A673 (cell line): Measurements from ENCODE around the gene PARP6. TPM values are rescaled to one million over a fixed set of nuclear protein-coding genes. Genes with fewer than 3 reads are reported as not detected.

Experiments
- BruUV-seq: library from RNA; stranded (reverse); fragments of 400-500 nt; replicated peaks from 2 replicates; lab custom pipeline; 2021; lab: Mats Ljungman, UMichigan
- CTCF ChIA-PET: fragments of 300-600 bp; sonication (Branson Sonifier 250); formaldehyde crosslinking; loops from one replicate; lab custom pipeline; 2022; ENCODE audit warnings: antibody characterized with exemption; lab: Charles Lee
- POLR2A ChIA-PET: fragments of 300-600 bp; sonication (Branson Sonifier 250); formaldehyde crosslinking; loops from one replicate; lab custom pipeline; 2022; ENCODE audit warnings: antibody characterized with exemption; ENCODE audit not compliant: low non-redundant PET; lab: Charles Lee
- DNase-seq: peaks from one replicate; pipeline ENCODE4 v3.0.0-alpha.2; 2015; ENCODE audit warnings: low spot score
- H3K27ac ChIP-seq: fragments of 200-600 bp; sonication (generic); 2 replicates; pipeline ENCODE4 v1.5.1; 2016; ENCODE audit warnings: mixed run types, low read depth, mild to moderate bottlenecking, mixed read lengths, antibody characterized with exemption, low read length; ENCODE audit not compliant: poor library complexity, severe bottlenecking
- H3K27me3 ChIP-seq: fragments of 200-600 bp; sonication (generic); replicated peaks from 2 replicates; pipeline ENCODE4 v1.6.1; 2017; ENCODE audit warnings: mixed run types, low read depth, mild to moderate bottlenecking, mixed read lengths, antibody characterized with exemption, low read length; ENCODE audit not compliant: insufficient read depth, poor library complexity
- H3K36me3 ChIP-seq: fragments of 200-600 bp; sonication (generic); 2 replicates; pipeline ENCODE4 v1.6.1; 2016; ENCODE audit warnings: mixed run types, mild to moderate bottlenecking, mixed read lengths, antibody characterized with exemption, low read length; ENCODE audit not compliant: insufficient read depth, poor library complexity, severe bottlenecking
- H3K4me1 ChIP-seq: fragments of 200-600 bp; sonication (generic); 2 replicates; pipeline ENCODE4 v1.6.1; 2017; ENCODE audit warnings: mixed run types, mild to moderate bottlenecking, mixed read lengths, antibody characterized with exemption, low read length; ENCODE audit not compliant: insufficient read depth, poor library complexity, severe bottlenecking
- H3K4me3 ChIP-seq: fragments of 200-600 bp; sonication (generic); 2 replicates; pipeline ENCODE4 v1.5.1; 2016; ENCODE audit warnings: low read depth, mixed run types, mild to moderate bottlenecking, mixed read lengths, low read length; ENCODE audit not compliant: poor library complexity, severe bottlenecking
- H3K9me3 ChIP-seq: fragments of 200-600 bp; sonication (generic); 2 replicates; pipeline ENCODE4 v1.6.1; 2016; ENCODE audit warnings: mixed run types, low read depth, mild to moderate bottlenecking, mixed read lengths, antibody characterized with exemption, low read length; ENCODE audit not compliant: poor library complexity, severe bottlenecking
- CTCF ChIP-seq: fragments of 300-800, 200-600 bp; sonication (generic); conservative IDR thresholded peaks from 2 replicates; pipeline ENCODE4 v1.5.1; 2017; ENCODE audit warnings: low read depth, mild to moderate bottlenecking, antibody characterized with exemption, low read length, moderate library complexity, mixed read lengths
- EZH2 ChIP-seq: fragments of 200-600 bp; sonication (generic); IDR thresholded peaks from 2 replicates; pipeline ENCODE4 v1.6.1; 2017; ENCODE audit warnings: borderline replicate concordance, low read depth, mild to moderate bottlenecking, mixed read lengths, antibody characterized with exemption, low read length; ENCODE audit not compliant: poor library complexity, severe bottlenecking
- intact Hi-C: fragments of 100-400 bp; cut with micrococcal nuclease; formaldehyde crosslinking; loops from one replicate; pipeline ENCODE4 v1.10.0; 2022; ENCODE audit not compliant: unreplicated experiment
- total RNA-seq: library from RNA; stranded (reverse); gene quantifications from 2 replicates; pipeline ENCODE4 v1.2.3, GENCODE V29; 2021

The PARP6 gene
- total RNA-seq, 1 experiment from 2014 or later: 71.4 TPM

- POLR2A ChIA-PET: no interaction called here
These were observed 68.9 kb downstream of the PARP6 start for GRCh38 chr15:72203507-72203837.

GRCh38 chr15:72202801-72203506 is 69.4 kb downstream of the PARP6 start:
- Histone ChIP-seq H3K9me3 (no peaks in the 10 kb centered on the region), H3K27ac (no peak overlapping the region), H3K36me3 (peaks cover 100% of the 10 kb centered on the region), H3K27me3 (no peaks in the 10 kb centered on the region), H3K4me1 (no peaks in the 10 kb centered on the region), H3K4me3 (no peak overlapping the region)
- no peak for DNase-seq
- POLR2A ChIA-PET: no interaction called here
- CTCF ChIA-PET: no interaction called here
- TF ChIP-seq CTCF (no peak), EZH2 (no peak)
- no TSS peak for BruUV-seq
- intact Hi-C loops: no loop called here

More at GRCh38 chr15:72203507-72203837, 68.9 kb downstream of the PARP6 start:
- H3K36me3 ChIP-seq: peaks cover 100% of the 10 kb centered on the region
- no peak overlapping the region for H3K4me3 ChIP-seq
- CTCF ChIA-PET: no interaction called here
- no TSS peak for BruUV-seq
- H3K27ac ChIP-seq: no peak overlapping the region
- no peak for DNase-seq
- H3K27me3 ChIP-seq: no peaks in the 10 kb centered on the region
- TF ChIP-seq EZH2 (no peak), CTCF (no peak)
- no peaks in the 10 kb centered on the region for H3K9me3 ChIP-seq
- intact Hi-C loops: no loop called here
- no peaks in the 10 kb centered on the region for H3K4me1 ChIP-seq

- no peaks in the 10 kb centered on the region for H3K27me3 ChIP-seq
- H3K36me3 ChIP-seq: peaks cover 95% of the 10 kb centered on the region
- H3K4me3 ChIP-seq: no peak overlapping the region
- intact Hi-C loops: no loop called here
- ChIA-PET CTCF (no interaction called here), POLR2A (no interaction called here)
- BruUV-seq: no TSS peak
- no peaks in the 10 kb centered on the region for H3K9me3 ChIP-seq
- no peak for TF ChIP-seq EZH2
- TF ChIP-seq CTCF: no peak
- no peak overlapping the region for H3K27ac ChIP-seq
- H3K4me1 ChIP-seq: no peaks in the 10 kb centered on the region
- no peak for DNase-seq
These were observed 70.1 kb downstream of the PARP6 start for GRCh38 chr15:72202302-72202701.
